Aorta (tissue), 5 donors: ENCODE data around the gene TRANK1. TPM values are rescaled to one million over a fixed set of nuclear protein-coding genes. Genes with fewer than 3 reads are reported as not detected.
"Not testable (repeated sequence)": the region's sequence is repeated elsewhere in the genome, so short reads cannot be mapped to it uniquely, and the experiment has no call there.

Source experiments
- ATAC-seq: fragments of 200-7000 bp; cut with Tn5 transposase; one replicate; pipeline ENCODE4 v1.9.1; 2022; ENCODE audit warnings: moderate library complexity; ENCODE audit not compliant: low FRiP score
- DNase-seq, 2 donors: peaks; one replicate each; pipeline ENCODE4 v3.0.0-alpha.2; 2020
- H3K27ac ChIP-seq, 2 donors: one replicate each; pipeline ENCODE4 v1.5.1; 2013; ENCODE audit warnings: low read length in 2 of 2, mild to moderate bottlenecking in 2 of 2, moderate library complexity in 2 of 2, control low read depth in 1 of 2, inconsistent platforms in 1 of 2, low read depth in 1 of 2
- H3K27me3 ChIP-seq, 2 donors: one replicate each; pipeline ENCODE4 v1.6.1; 2013; ENCODE audit warnings: control low read depth in 1 of 2, low read length in 1 of 2, mild to moderate bottlenecking in 1 of 2, moderate library complexity in 1 of 2; ENCODE audit not compliant: insufficient read depth in 2 of 2, control insufficient read depth in 1 of 2
- H3K36me3 ChIP-seq, 2 donors: one replicate each; pipeline ENCODE4 v1.6.1; 2013; ENCODE audit warnings: control low read depth in 1 of 2, low read length in 1 of 2, mild to moderate bottlenecking in 1 of 2; ENCODE audit not compliant: insufficient read depth in 2 of 2, control insufficient read depth in 1 of 2
- H3K4me1 ChIP-seq, 2 donors: one replicate each; pipeline ENCODE4 v1.6.1; 2013; ENCODE audit warnings: low read length in 2 of 2, control low read depth in 1 of 2, mild to moderate bottlenecking in 1 of 2, moderate library complexity in 1 of 2; ENCODE audit not compliant: insufficient read depth in 2 of 2, control insufficient read depth in 1 of 2
- H3K4me3 ChIP-seq, 2 donors: one replicate each; pipeline ENCODE4 v1.5.1; 2013; ENCODE audit warnings: low read length in 2 of 2, control low read depth in 1 of 2, mild to moderate bottlenecking in 1 of 2
- H3K9me3 ChIP-seq: one replicate; pipeline ENCODE4 v1.6.1; 2013; ENCODE audit warnings: mild to moderate bottlenecking, low read length; ENCODE audit not compliant: control insufficient read depth
- WGBS, 2 donors: extraction: QIAGEN DNeasy Blood & Tissue Kit; methylation state at CpG; one replicate each; pipeline ENCODE4 v1.1.7; 2013; 5-methylcytosine and 5-hydroxymethylcytosine counted together
- intact Hi-C, 2 donors: fragments of 100-400 bp; cut with DNase I; formaldehyde crosslinking; loops; one replicate each; pipeline versions ENCODE4 v1.14.2 to v1.15.0; 2022
- polyA plus RNA-seq, 2 donors: library from polyadenylated mRNA; stranded (reverse); fragments of 200-250 nt; gene quantifications; one replicate each; pipeline ENCODE4 v1.2.3, GENCODE V29; 2013
- total RNA-seq, 2 donors: library from RNA; stranded (reverse); fragmentation: NEBNext Ultra II Directional; extraction: Animal tissue kit (Norgen Biotek cat#: 25700); gene quantifications; one replicate each; pipeline ENCODE4 v1.2.1, GENCODE V29; 2021
- donor health status: healthy with polysubstance abuse.
- donor health status: Bipolar disorder and iron deficiency.
- donor health status: DM: no; HTN: no; CAD: no.
- donor health status: DM: no; HTN: no; CAD: no.
- donor health status: DM: yes; HTN: yes; CAD: no.

The TRANK1 gene
- total and polyA plus RNA-seq, 4 donors, result 5.0 to 47.1 (median 32.9) TPM

GRCh38 chr3:36931424-36931823 lies 13.4 kb downstream of the TRANK1 start:
- H3K4me3 ChIP-seq, DNase-seq, H3K9me3 ChIP-seq, H3K36me3 ChIP-seq, H3K4me1 ChIP-seq, ATAC-seq, intact Hi-C loops, H3K27me3 ChIP-seq, H3K27ac ChIP-seq: not testable (repeated sequence)
- WGBS, 2 donors, result 92 to 98% methylated on average over 1 of the region's 1 CpG

DNA sequence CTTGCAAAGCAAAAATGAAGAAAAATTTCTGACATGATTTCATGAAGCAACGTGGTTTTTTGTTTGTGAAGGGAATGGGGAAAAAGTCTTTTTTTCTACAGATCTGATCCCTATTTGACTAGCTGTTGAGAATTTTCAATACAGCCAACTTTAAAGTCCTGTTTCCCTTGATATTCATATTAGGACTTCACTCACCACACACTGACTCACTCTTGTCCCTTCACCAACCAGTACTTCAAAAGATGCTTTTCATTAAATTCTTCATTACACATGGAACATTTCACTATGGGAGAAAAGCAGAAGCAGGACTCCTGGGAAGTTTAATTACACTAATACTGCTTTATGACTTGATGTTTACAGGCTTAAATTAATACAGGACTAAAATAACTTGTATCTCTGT lies 16.6 kb downstream of the TRANK1 start:
- no peaks in the 10 kb centered on the region for H3K9me3 ChIP-seq
- H3K36me3 ChIP-seq, result no peaks in the 10 kb centered on the region
- no peak overlapping the region for H3K27ac ChIP-seq
- H3K27me3 ChIP-seq, result no peaks in the 10 kb centered on the region
- intact Hi-C loops, result no loop called here
- ATAC-seq, result no peak
- no peak overlapping the region for H3K4me3 ChIP-seq
- 89 to 91% methylated on average over 1 of the region's 1 CpG for WGBS, 2 donors
- no peaks in the 10 kb centered on the region for H3K4me1 ChIP-seq
- no peak for DNase-seq

GRCh38 chr3:36926292-36926897 lies 18.5 kb downstream of the TRANK1 start:
- H3K27ac ChIP-seq, result no peak overlapping the region
- no peak overlapping the region for H3K4me3 ChIP-seq
- intact Hi-C loops, result no loop called here
- no peaks in the 10 kb centered on the region for H3K36me3 ChIP-seq
- WGBS, 2 donors, result 86 to 94% methylated on average over 6 of the region's 6 CpGs
- DNase-seq (no peak), ATAC-seq (no peak)
- H3K27me3 ChIP-seq, result no peaks in the 10 kb centered on the region
- H3K9me3 ChIP-seq, result no peaks in the 10 kb centered on the region
- H3K4me1 ChIP-seq, result no peaks in the 10 kb centered on the region

DNA sequence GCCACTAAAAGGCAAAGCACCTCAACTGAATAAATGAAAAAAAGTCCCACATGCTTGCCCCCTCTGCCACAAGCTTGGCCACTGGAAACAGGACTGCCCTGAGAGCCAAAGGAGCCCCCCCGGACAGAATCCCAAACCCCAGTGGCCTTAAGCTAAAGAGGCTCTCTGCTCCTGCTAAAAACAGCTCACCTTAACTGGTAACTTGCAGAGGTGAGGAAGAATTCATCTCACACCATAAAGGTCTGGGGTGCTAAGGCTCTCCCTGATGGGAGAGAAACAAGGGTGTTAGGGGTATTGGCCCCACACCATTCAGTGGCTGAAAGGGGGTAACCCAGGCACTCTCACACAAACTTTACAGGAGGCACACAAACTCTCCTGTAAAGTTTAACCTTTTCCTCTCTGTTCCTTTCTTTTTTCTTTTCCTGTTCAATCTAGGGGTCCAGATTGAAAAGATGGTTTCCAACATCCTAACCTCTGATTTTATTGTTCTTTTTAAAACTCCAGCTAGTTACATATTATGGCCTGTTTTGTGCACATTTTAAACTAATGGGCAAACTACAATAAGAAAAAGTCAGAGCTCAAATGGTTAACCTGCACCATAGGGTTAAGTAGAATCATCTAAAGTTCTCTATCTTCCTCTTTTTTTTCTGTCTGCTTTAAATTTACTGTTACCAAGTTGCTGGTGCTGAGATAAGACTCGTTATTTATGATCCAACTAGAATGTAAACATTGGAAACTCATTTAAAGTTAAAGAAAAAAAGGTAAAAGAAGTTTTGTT lies 19.9 kb downstream of the TRANK1 start:
- DNase-seq (no peak), ATAC-seq (no peak)
- intact Hi-C loops, result no loop called here
- Histone ChIP-seq H3K36me3 (peaks cover 0 to 3% of the 10 kb centered on the region in 2 donors), H3K27me3 (no peaks in the 10 kb centered on the region), H3K4me1 (no peaks in the 10 kb centered on the region), H3K4me3 (no peak overlapping the region), H3K9me3 (no peaks in the 10 kb centered on the region), H3K27ac (no peak overlapping the region)
- WGBS, 2 donors, result 63 to 69% methylated on average over 2 of the region's 2 CpGs

DNA sequence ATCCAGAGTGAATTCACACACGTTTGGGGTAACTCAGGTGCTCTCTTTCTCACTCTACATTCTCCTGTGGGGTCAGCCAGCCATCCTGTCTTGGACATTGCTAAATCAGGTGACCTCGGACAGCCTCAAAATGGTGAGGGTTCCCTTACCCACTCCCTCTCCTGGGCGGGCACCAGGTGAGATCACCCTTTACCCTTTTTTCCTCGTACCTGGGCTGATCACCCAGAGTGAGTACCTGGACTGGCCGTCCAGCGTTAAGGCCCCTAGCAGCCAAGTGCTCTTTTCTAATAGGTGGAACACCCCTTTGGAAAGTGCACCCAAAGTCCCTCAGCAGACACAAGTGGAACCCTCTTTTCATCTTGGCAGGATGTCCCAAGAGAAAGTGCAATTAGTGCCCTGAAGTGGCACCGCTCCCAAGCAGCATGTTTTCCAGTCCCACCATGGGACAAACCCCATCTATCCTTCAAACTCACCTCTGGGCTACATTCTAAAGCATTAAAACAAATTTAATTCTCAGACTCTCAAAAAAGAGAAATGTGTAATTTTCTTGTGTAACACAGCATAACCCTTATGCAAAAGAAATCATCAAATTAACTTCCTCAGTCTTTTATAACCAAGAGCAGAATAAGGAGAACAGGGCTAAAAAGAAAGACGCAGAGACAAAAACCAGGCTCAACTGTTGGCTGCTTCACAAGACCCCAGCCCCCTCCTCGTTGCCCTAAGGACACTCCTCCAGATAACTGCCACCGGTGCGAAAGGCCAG lies 20.7 kb downstream of the TRANK1 start:
- Histone ChIP-seq H3K27ac (no peak overlapping the region), H3K36me3 (peaks cover 0 to 3% of the 10 kb centered on the region in 2 donors), H3K9me3 (no peaks in the 10 kb centered on the region), H3K4me3 (no peak overlapping the region), H3K4me1 (no peaks in the 10 kb centered on the region), H3K27me3 (no peaks in the 10 kb centered on the region)
- ATAC-seq (no peak), DNase-seq (no peak)
- 74 to 75% methylated on average over 11 of the region's 11 CpGs for WGBS, 2 donors
- intact Hi-C loops, result no loop called here

DNA sequence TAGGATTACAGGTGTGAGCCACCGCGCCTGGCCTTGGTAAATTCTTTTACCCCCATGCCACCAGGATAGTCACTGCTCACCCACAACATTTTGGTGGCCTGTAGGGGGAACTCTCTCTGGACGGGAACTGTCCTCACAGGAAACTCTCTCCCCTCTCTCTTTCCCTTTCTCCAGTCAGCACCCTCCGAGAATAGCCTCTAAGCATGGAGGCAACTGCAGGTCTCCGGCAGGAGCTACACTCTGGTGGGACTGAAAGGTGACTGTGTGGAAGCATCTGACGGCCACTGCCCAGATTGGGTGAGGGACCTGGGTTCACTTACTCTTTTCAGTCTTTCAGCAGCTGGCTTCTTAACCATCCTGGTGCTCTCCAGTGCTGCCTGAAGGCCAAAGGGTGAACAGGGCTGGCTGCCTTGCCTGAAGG lies 21.3 kb downstream of the TRANK1 start:
- no peak for DNase-seq
- ATAC-seq, result no peak
- Histone ChIP-seq H3K27me3 (no peaks in the 10 kb centered on the region), H3K36me3 (peaks cover 0 to 3% of the 10 kb centered on the region in 2 donors), H3K27ac (no peak overlapping the region), H3K4me3 (no peak overlapping the region), H3K4me1 (no peaks in the 10 kb centered on the region), H3K9me3 (no peaks in the 10 kb centered on the region)
- 79 to 83% methylated on average over 6 of the region's 6 CpGs for WGBS, 2 donors
- intact Hi-C loops, result no loop called here

- no peaks in the 10 kb centered on the region for H3K27me3 ChIP-seq
- H3K4me3 ChIP-seq, result no peak overlapping the region
- H3K27ac ChIP-seq, result no peak overlapping the region
- no peaks in the 10 kb centered on the region for H3K4me1 ChIP-seq
- WGBS, 2 donors, result 82 to 97% methylated on average over 7 of the region's 7 CpGs
- intact Hi-C loops, result no loop called here
- H3K9me3 ChIP-seq, result no peaks in the 10 kb centered on the region
- ATAC-seq (no peak), DNase-seq (no peak)
- peaks cover 0 to 3% of the 10 kb centered on the region in 2 donors for H3K36me3 ChIP-seq
Observed at GRCh38 chr3:36920884-36921567, 23.8 kb downstream of the TRANK1 start.

- intact Hi-C loops, result no loop called here
- 95 to 96% methylated on average over 4 of the region's 4 CpGs for WGBS, 2 donors
- Histone ChIP-seq H3K4me1 (no peaks in the 10 kb centered on the region), H3K27me3 (no peaks in the 10 kb centered on the region), H3K36me3 (peaks cover 0 to 3% of the 10 kb centered on the region in 2 donors), H3K27ac (no peak overlapping the region), H3K9me3 (no peaks in the 10 kb centered on the region), H3K4me3 (no peak overlapping the region)
- ATAC-seq (no peak), DNase-seq (no peak)
Observed at GRCh38 chr3:36919439-36920160, 25.3 kb downstream of the TRANK1 start.
